ENCODE results near the gene GPR35. TPM values are rescaled to one million over a fixed set of nuclear protein-coding genes. Genes with fewer than 3 reads are reported as not detected.
"Not testable (repeated sequence)": the region's sequence is repeated elsewhere in the genome, so short reads cannot be mapped to it uniquely, and the experiment has no call there.

GPR35 gene
- total and polyA plus RNA-seq, 2 donors (not counting 1 experiment from before 2014, with no cell fraction given): 1.2 TPM; not detected in 1

DNA sequence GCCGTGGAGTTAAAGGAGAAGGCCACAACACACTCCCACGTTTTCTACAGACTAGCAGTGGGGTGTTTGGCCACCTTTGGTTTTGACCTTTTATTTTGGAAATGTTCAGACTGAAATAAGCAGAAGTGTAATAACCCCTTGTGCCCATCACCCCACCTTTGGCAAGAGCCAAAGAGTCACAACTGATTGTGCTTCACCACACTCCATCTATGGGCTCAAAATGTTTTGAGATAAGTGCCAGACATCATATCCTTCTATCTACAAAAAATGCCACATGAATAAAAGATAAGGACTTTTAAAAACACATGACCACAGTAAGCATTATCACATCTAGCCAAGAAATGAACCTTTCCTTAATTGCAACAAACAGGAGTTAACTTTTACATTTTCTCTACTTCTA is 9.9 kb upstream of the GPR35 start:
- H3K79me2 ChIP-seq (ENCODE audit: control insufficient read depth, insufficient read depth, low read length): no peaks in the 10 kb centered on the region
- no peak overlapping the region for H3K27ac ChIP-seq (ENCODE audit: insufficient read depth, low read length)
- no peaks in the 10 kb centered on the region for H3K9me3 ChIP-seq (ENCODE audit: control insufficient read depth, insufficient read depth, low read depth, low read length)
- H4K20me1 ChIP-seq (ENCODE audit: control insufficient read depth, extremely low read depth, insufficient read depth, low read length): no peaks in the 10 kb centered on the region
- no peak overlapping the region for H2AFZ ChIP-seq (ENCODE audit: low read length)
- H3K4me3 ChIP-seq (replicated peaks in 1 of 4; ENCODE audit: control extremely low read depth in 1 of 4, insufficient read depth in 1 of 4, low read depth in 3 of 4, low read length in 4 of 4): no peak overlapping the region
- no peaks in the 10 kb centered on the region for H3K27me3 ChIP-seq (ENCODE audit: control insufficient read depth, insufficient read depth, low read length)
- no peaks in the 10 kb centered on the region for H3K36me3 ChIP-seq (ENCODE audit: control insufficient read depth, insufficient read depth, low read length)
- no peaks in the 10 kb centered on the region for H3K4me1 ChIP-seq (ENCODE audit: control insufficient read depth, extremely low read depth, insufficient read depth, low read length)
- TF ChIP-seq EZH2 (IDR thresholded peaks at IDR 0.05; ENCODE audit: low read length, missing control alignments): no peak
- TF ChIP-seq, protein P1, sequence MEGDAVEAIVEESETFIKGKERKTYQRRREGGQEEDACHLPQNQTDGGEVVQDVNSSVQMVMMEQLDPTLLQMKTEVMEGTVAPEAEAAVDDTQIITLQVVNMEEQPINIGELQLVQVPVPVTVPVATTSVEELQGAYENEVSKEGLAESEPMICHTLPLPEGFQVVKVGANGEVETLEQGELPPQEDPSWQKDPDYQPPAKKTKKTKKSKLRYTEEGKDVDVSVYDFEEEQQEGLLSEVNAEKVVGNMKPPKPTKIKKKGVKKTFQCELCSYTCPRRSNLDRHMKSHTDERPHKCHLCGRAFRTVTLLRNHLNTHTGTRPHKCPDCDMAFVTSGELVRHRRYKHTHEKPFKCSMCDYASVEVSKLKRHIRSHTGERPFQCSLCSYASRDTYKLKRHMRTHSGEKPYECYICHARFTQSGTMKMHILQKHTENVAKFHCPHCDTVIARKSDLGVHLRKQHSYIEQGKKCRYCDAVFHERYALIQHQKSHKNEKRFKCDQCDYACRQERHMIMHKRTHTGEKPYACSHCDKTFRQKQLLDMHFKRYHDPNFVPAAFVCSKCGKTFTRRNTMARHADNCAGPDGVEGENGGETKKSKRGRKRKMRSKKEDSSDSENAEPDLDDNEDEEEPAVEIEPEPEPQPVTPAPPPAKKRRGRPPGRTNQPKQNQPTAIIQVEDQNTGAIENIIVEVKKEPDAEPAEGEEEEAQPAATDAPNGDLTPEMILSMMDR (conservative IDR thresholded peaks at IDR 0.05 in 1 of 2, IDR thresholded peaks at IDR 0.05 in 1 of 2; ENCODE audit: low read depth in 1 of 2, low read length in 2 of 2): no peak
- H3K9ac ChIP-seq (ENCODE audit: insufficient read depth, low read length): no peak overlapping the region
- no peak overlapping the region for H3K4me2 ChIP-seq (ENCODE audit: extremely low read depth, insufficient read depth, low read length)
- DNase-seq (ENCODE audit: low read depth in 2 of 2): peak in 1 of 2 donors; percentile 3

DNA sequence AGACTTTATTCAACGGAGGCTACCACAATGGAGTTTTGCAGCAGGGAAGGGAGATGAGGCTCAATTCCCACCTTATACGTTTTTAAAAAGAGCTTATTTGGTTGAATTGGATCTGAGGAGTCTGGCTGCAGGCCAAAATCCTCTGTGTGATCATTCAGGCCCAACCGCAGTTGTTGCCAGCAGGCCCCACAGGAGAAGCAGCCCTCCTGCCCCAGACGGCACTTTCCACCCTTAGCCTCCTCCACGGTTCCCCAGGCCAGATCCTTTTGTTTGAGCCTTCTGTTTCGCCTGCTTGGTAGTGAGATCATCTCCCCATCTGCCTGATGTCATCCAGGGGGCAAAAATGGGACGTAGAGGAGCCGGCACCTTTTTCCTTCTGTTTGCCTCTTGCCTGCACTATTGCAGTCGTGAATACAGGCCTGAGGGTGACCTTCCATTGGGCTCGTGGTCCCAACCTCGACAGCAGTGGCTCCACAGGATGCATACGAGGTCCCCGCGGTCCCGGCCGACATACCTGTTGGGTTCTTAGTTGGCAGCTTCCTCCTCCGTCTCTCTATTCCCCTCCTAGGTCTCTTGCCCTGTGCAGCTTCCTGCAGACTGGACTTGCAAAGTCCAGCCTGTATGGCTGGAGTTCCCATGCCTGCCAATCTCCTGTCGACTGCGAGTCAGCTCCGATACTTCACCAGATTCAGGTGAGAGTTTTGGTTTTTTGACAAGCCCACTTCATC is 9.3 kb upstream of the GPR35 start:
- Histone ChIP-seq H3K9ac (ENCODE audit: insufficient read depth, low read length) (no peak overlapping the region), H3K4me1 (ENCODE audit: control insufficient read depth, extremely low read depth, insufficient read depth, low read length) (no peaks in the 10 kb centered on the region), H3K9me3 (ENCODE audit: control insufficient read depth, insufficient read depth, low read depth, low read length) (no peaks in the 10 kb centered on the region), H2AFZ (ENCODE audit: low read length) (no peak overlapping the region), H3K4me3 (replicated peaks in 1 of 4; ENCODE audit: control extremely low read depth in 1 of 4, insufficient read depth in 1 of 4, low read depth in 3 of 4, low read length in 4 of 4) (no peak overlapping the region), H3K4me2 (ENCODE audit: extremely low read depth, insufficient read depth, low read length) (no peak overlapping the region), H3K27ac (ENCODE audit: insufficient read depth, low read length) (no peak overlapping the region), H3K79me2 (ENCODE audit: control insufficient read depth, insufficient read depth, low read length) (no peaks in the 10 kb centered on the region), H3K36me3 (ENCODE audit: control insufficient read depth, insufficient read depth, low read length) (no peaks in the 10 kb centered on the region), H3K27me3 (ENCODE audit: control insufficient read depth, insufficient read depth, low read length) (no peaks in the 10 kb centered on the region), H4K20me1 (ENCODE audit: control insufficient read depth, extremely low read depth, insufficient read depth, low read length) (no peaks in the 10 kb centered on the region)
- TF ChIP-seq, protein P1 (conservative IDR thresholded peaks at IDR 0.05 in 1 of 2, IDR thresholded peaks at IDR 0.05 in 1 of 2; ENCODE audit: low read depth in 1 of 2, low read length in 2 of 2): no peak
- TF ChIP-seq EZH2 (IDR thresholded peaks at IDR 0.05; ENCODE audit: low read length, missing control alignments): no peak
- DNase-seq (ENCODE audit: low read depth in 2 of 2): peak in 1 of 2 donors; percentile 21

DNA sequence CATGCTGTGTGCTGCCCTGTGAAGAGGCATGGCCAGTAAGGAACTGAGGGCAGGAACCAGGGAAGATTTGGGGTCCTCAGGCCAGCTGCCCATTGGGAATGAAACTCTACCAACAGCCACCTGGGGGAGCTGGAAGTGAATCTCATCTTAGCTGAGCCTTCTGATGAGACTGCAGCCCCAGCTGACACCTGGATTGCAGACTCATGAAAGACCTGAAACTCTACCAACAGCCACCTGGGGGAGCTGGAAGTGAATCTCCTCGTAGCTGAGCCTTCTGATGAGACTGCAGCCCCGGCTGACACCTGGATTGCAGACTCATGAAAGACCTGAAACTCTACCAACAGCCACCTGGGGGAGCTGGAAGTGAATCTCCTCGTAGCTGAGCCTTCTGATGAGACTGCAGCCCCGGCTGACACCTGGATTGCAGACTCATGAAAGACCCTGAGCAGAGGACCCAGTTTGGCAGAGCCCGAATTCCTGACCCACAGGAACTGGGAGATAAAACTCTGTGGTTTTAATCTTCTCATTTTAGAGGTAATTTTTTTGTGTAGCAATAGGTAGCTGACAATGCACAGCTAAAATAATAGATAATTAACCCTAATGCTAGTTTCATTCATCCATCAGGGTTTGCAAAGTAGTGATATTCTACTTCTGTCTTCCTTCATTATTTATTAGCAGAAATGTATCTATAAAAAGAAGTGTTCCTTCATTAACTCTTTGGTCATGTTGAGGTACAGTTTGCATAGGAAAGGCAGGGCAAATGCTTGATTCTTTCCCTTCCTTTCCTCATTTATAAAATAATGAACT is 8.2 kb upstream of the GPR35 start:
- H3K79me2 ChIP-seq (ENCODE audit: control insufficient read depth, insufficient read depth, low read length); H3K36me3 ChIP-seq (ENCODE audit: control insufficient read depth, insufficient read depth, low read length); H2AFZ ChIP-seq (ENCODE audit: low read length); H3K4me2 ChIP-seq (ENCODE audit: extremely low read depth, insufficient read depth, low read length); H3K4me1 ChIP-seq (ENCODE audit: control insufficient read depth, extremely low read depth, insufficient read depth, low read length); DNase-seq (ENCODE audit: low read depth in 2 of 2); H4K20me1 ChIP-seq (ENCODE audit: control insufficient read depth, extremely low read depth, insufficient read depth, low read length); H3K9ac ChIP-seq (ENCODE audit: insufficient read depth, low read length); H3K9me3 ChIP-seq (ENCODE audit: control insufficient read depth, insufficient read depth, low read depth, low read length); H3K27ac ChIP-seq (ENCODE audit: insufficient read depth, low read length); H3K27me3 ChIP-seq (ENCODE audit: control insufficient read depth, insufficient read depth, low read length); H3K4me3 ChIP-seq (replicated peaks in 1 of 4; ENCODE audit: control extremely low read depth in 1 of 4, insufficient read depth in 1 of 4, low read depth in 3 of 4, low read length in 4 of 4): not testable (repeated sequence)
